ENCODE results near the gene SH3TC2.

SH3TC2 gene

GRCh38 chr5:148962200-148962550, 100.7 kb downstream of the SH3TC2 start:
- H3K4me3 ChIP-seq (ENCODE audit: low read depth, low read length) = no peak overlapping the region
- DNase-seq (ENCODE audit: low read depth) = no peak
- TF ChIP-seq POLR2A (IDR thresholded peaks at IDR 0.05; ENCODE audit: extremely low read depth, insufficient read length) (no peak), MAX (IDR thresholded peaks at IDR 0.05; ENCODE audit: low read depth, low read length) (no peak), CTCF (IDR thresholded peaks at IDR 0.05; ENCODE audit: low read depth, low read length) (no peak), MYC (IDR thresholded peaks at IDR 0.05; ENCODE audit: low read depth, low read length) (no peak)

GRCh38 chr5:148961261-148962199, 101.3 kb downstream of the SH3TC2 start:
- no peak for TF ChIP-seq CTCF (IDR thresholded peaks at IDR 0.05; ENCODE audit: low read depth, low read length)
- no peak for TF ChIP-seq MAX (IDR thresholded peaks at IDR 0.05; ENCODE audit: low read depth, low read length)
- TF ChIP-seq MYC (IDR thresholded peaks at IDR 0.05; ENCODE audit: low read depth, low read length) = no peak
- TF ChIP-seq POLR2A (IDR thresholded peaks at IDR 0.05; ENCODE audit: extremely low read depth, insufficient read length) = no peak
- DNase-seq (ENCODE audit: low read depth) = no peak

GRCh38 chr5:148960070-148960769, 102.6 kb downstream of the SH3TC2 start:
- TF ChIP-seq POLR2A (IDR thresholded peaks at IDR 0.05; ENCODE audit: extremely low read depth, insufficient read length) = no peak
- no peak for TF ChIP-seq MAX (IDR thresholded peaks at IDR 0.05; ENCODE audit: low read depth, low read length)
- TF ChIP-seq MYC (IDR thresholded peaks at IDR 0.05; ENCODE audit: low read depth, low read length) = no peak
- TF ChIP-seq CTCF (IDR thresholded peaks at IDR 0.05; ENCODE audit: low read depth, low read length) = no peak
- no peak overlapping the region for H3K4me3 ChIP-seq (ENCODE audit: low read depth, low read length)
- no peak for DNase-seq (ENCODE audit: low read depth)

More at GRCh38 chr5:148961261-148962199, 101.3 kb downstream of the SH3TC2 start:
- H3K4me3 ChIP-seq (ENCODE audit: low read depth, low read length) = no peak overlapping the region

GRCh38 chr5:148957591-148958202, 105.2 kb downstream of the SH3TC2 start:
- H3K4me3 ChIP-seq (ENCODE audit: low read depth, low read length) = no peak overlapping the region
- TF ChIP-seq CTCF (IDR thresholded peaks at IDR 0.05; ENCODE audit: low read depth, low read length) (peak; percentile 72), POLR2A (IDR thresholded peaks at IDR 0.05; ENCODE audit: extremely low read depth, insufficient read length) (no peak), MAX (IDR thresholded peaks at IDR 0.05; ENCODE audit: low read depth, low read length) (no peak)
- DNase-seq (ENCODE audit: low read depth) = peak; percentile 75

- no peak overlapping the region for H3K4me3 ChIP-seq (ENCODE audit: low read depth, low read length)
- TF ChIP-seq MYC (IDR thresholded peaks at IDR 0.05; ENCODE audit: low read depth, low read length) = no peak
- no peak for TF ChIP-seq CTCF (IDR thresholded peaks at IDR 0.05; ENCODE audit: low read depth, low read length)
- TF ChIP-seq POLR2A (IDR thresholded peaks at IDR 0.05; ENCODE audit: extremely low read depth, insufficient read length) = no peak
- no peak for TF ChIP-seq MAX (IDR thresholded peaks at IDR 0.05; ENCODE audit: low read depth, low read length)
- no peak for DNase-seq (ENCODE audit: low read depth)
These were observed 106.1 kb downstream of the SH3TC2 start for GRCh38 chr5:148956477-148957385.
